22Rv1 (cell line): ENCODE data around the gene TOR4A.

ENCODE experiments used
- ZFX ChIP-seq: fragments of 450-650 bp; IDR thresholded peaks from 2 replicates; pipeline ENCODE4 v1.6.1; 2017; ENCODE audit warnings: antibody characterized with exemption, borderline replicate concordance
- TF ChIP-seq, protein P1 (sequence below): fragments of 450-650 bp; IDR thresholded peaks from 2 replicates; pipeline ENCODE4 v1.5.1; 2017; ENCODE audit warnings: mild to moderate bottlenecking

DNA sequence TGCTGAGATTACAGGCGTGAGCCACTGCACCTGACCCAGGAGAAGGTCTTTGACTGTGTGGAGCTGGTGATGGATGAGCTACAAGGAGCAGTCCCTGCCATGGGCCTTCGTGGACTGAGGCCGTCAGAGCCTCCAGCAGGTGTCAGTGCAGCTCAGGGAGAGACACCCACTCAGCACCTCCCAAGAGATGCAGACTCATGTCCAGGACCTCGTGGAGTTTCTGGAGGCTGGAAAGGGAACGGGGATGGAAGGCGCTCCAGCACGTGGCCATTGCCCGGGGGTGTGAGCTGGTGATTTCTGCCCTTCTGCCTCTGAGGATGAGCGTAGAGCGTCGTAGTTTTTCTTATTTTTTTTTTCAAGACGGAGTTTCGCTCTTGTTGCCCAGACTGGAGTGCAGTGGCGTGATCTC is 9.5 kb downstream of the TOR4A start:
- TF ChIP-seq, protein P1, sequence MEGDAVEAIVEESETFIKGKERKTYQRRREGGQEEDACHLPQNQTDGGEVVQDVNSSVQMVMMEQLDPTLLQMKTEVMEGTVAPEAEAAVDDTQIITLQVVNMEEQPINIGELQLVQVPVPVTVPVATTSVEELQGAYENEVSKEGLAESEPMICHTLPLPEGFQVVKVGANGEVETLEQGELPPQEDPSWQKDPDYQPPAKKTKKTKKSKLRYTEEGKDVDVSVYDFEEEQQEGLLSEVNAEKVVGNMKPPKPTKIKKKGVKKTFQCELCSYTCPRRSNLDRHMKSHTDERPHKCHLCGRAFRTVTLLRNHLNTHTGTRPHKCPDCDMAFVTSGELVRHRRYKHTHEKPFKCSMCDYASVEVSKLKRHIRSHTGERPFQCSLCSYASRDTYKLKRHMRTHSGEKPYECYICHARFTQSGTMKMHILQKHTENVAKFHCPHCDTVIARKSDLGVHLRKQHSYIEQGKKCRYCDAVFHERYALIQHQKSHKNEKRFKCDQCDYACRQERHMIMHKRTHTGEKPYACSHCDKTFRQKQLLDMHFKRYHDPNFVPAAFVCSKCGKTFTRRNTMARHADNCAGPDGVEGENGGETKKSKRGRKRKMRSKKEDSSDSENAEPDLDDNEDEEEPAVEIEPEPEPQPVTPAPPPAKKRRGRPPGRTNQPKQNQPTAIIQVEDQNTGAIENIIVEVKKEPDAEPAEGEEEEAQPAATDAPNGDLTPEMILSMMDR: peak; percentile 82
- TF ChIP-seq ZFX: no peak
